Kidney capillary endothelial cell (primary cell): Measurements from ENCODE around the gene FBXW12.

Experiments
- DNase-seq: peaks from one replicate; pipeline ENCODE4 v3.0.0-alpha.2; 2018; ENCODE audit warnings: low spot score

Gene FBXW12

DNA sequence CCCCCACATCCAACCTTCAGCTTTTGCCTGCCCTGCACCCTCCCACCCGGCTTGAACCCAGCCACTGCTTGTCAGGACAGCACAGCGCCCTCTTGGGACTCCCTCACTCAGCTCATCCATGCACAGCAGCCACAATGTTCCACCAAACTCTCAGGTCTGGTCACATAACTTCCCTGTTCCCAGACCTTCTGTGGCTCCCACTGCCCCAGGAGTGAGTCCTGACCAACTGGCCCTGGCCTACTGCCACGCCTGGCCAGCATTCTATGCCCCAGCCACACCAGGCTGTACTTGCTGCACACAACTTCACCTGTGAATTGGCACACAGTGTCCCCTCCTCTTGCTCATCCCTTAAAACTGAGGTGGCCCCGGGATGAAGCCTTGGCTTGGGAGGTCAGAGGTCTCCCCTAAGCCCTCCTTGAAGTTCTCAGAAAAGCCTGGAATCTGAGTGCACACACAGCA, 36.8 kb downstream of the FBXW12 start:
- no peak for DNase-seq

DNA sequence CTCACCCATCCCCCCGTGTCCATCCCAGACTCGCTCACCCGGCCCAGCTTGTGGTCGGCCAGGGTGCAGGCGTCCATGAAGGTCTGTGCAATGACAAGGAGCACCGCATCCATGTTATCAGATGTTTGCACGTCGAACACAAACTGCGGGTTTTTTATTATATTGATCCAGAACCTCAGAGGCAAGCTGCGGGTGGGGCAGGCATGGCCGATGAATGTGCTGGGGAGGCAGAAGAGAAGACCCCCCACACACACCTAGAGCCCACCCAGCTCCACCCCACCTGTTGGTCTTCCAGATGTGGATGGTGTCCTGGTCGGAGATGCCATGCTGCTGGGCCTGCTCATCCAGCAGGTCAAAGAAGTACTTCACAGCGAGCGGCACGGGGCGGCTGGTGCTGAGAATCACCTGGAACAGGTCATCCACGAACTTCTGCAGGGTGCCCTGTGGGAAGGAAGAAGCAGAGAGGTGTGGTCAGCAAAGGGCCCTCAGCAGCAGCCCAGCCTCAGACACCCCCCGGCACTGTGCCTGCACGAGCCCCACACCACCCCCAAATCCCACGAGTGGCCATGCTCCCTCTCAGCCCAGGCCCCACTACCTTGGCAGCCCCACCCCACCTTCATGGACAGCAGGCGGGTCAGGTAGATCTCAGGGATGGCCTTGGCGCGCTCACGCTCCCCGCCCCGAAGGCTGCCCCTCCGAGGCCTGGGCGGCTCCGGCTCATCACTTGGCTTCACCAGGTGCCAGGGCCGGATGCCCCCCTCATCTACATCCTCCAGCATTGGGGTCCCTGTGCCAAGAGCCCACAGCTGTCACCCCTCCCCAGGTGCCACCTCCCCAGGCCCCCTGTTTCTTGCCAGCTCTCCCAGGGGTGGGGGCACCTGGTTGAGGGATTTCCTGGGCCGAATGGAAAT, 37.5 kb downstream of the FBXW12 start:
- DNase-seq: no peak

DNA sequence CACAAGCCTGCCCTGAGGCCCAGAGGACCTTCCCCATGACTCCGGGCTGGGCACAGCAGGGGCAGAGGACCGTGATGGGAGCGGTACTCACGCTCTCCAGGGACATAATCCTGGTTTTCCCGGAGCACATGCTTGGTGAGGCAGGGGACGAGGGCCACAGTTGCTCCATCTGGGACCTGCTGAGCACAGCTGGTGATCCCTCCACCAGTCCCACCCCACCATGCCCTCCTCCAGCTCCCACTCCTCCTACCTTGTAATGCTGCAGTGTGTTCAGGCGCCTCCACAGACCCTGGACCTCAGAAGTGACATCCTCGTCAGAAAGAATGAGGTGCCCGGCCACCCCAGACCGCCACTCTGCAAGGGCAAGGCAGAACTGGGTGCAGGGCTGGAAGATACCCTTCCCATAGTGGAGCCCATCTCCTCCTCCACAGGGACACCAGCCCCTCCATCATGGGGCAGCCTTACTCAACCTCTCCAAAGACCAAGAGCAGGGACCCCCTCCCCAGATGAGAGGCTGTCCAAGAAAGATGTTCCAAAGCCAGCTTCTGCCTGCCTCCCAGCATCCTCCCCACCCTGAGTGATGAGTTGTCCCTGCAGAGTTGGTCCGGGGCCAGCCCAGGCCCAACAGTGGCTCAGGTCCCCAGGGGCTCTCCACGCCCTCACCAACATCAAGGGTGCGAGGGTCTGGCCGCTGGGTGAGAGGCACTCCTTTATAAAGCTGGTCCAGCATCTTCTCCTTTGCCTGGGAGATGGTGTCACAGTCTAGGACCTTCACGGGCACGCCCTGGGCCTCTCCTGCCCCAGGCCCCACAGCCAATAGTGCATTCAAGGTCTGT, 38.4 kb downstream of the FBXW12 start:
- DNase-seq: no peak

DNA sequence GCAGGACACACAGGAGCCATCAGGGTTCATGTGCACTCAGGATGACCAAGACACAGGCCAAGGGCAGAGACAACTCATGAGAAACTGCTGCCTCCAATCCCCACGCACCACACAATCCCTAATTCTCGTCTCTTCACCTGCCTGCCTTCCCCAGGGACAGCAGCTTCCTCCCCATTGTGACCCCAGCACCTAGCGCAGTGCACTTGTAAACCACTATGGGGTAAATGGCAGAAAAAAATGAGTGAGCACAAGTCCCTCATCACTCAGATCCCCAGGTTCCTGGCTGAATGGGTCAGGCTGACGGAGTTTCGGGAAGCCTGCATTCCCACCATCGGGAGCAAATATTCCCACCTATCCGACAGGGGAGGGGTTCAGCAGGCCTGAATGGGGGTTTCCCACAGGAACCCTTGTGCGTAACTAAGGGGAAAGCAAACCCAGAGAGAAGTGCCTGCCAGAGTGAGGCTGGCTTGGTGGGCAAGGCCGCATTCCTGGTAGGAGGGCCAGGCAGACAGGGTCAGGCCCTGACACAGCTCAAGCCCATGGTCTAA, 39.1 kb downstream of the FBXW12 start:
- no peak for DNase-seq

DNA sequence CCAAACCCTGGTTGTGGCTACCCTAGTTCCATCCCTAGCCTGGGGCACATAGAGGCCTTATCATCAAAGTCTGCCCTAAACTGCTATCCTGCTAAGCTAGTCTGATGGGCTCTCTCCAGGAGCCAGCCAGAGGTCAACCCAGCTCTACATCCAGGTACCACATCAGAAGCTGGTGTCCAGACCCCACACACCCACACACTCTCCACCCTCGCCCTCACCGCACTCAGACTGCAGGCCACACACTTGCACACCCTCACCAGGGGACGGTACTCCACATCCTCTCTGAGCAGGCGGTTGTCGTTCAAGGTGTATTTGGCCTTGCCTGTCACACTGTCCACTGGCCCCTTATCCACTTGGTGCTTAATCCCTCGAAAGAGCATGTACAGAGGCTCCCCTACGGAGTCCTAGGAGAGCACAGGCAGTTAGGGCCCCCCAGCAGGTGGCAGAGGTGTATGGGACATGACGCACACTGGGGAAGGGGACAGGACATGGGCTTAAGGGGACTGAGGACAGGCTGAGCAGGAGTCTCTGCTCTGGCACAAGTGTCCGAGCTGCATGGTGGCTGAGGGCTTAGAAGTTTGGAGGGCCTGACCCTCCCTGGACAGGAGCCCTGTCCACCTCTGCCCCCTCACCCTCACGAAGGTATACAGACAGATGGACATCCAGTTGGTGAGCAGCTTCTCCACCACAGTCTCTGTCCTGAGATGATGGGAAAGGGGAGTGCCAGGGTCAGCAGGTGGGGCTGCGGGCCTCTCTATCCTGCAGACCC, 39.8 kb downstream of the FBXW12 start:
- no peak for DNase-seq

DNA sequence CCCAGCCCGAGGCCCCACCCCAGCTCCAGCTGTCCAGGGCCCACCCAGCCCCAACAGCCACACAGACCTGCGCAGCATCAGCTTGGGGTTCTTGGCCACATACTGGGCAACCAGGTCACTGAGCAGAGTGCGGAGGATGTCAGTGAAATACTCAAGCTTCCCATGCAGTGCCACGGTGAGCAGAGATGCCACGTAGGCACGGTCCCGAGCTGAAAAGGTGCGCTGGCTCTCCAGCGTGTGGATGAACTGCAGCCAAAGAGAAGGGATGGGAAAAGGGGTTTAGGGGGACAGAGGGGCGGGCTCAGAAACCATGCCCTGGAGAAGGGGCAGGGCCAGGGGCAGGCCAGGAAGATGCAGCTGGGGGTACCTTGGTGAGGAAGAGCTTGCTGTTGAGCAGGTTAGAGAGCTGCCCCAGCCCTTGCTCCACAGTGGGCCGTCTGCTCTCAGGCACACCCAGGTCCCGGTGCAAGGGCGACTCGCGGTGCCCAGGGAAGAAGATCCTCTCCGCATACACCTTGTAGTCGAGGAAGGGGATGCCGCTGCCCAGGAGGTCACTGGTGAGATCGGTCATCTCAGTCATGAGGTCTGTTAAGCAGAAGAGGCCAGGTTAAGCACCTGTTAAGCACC, 40.5 kb downstream of the FBXW12 start:
- DNase-seq: no peak

DNA sequence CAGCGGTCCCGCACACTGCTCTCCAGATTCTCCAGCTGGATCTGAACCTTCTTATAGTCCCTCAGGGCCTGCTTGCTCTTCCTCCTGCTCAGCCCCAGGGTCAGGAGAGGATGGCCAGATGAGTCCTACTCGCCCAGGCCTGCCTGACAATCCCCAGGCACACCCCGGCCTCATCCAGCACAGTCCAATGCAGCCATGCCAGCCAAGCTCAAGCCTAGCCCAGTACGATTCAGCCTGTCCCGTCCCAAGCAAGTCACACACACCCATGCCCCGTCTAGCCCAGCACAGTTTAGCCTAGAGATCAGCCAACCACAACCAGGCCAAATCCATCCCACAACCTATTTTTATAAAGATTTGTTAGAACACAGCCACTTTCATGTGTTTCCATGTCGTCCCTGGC, 41.1 kb downstream of the FBXW12 start:
- no peak for DNase-seq

DNA sequence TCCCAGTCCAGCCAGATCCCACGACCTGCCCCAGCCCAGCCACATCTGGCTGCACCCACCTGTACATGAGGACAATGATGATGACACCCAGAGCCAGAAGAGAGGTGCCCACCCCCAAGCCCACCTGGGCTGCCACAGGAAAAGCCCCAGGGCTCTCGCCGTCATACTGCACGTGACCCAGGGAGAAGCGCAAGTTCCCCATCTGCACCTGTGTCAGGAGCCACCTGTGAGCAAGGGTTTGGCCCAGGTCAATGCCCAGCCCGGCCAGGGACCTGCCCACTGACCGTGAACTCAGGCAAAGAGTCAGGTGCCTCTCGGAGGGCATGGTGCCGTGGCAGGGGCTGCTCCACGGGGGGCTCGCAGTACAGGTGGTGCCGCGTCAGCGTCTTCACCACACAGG, 41.6 kb downstream of the FBXW12 start:
- DNase-seq: no peak

DNA sequence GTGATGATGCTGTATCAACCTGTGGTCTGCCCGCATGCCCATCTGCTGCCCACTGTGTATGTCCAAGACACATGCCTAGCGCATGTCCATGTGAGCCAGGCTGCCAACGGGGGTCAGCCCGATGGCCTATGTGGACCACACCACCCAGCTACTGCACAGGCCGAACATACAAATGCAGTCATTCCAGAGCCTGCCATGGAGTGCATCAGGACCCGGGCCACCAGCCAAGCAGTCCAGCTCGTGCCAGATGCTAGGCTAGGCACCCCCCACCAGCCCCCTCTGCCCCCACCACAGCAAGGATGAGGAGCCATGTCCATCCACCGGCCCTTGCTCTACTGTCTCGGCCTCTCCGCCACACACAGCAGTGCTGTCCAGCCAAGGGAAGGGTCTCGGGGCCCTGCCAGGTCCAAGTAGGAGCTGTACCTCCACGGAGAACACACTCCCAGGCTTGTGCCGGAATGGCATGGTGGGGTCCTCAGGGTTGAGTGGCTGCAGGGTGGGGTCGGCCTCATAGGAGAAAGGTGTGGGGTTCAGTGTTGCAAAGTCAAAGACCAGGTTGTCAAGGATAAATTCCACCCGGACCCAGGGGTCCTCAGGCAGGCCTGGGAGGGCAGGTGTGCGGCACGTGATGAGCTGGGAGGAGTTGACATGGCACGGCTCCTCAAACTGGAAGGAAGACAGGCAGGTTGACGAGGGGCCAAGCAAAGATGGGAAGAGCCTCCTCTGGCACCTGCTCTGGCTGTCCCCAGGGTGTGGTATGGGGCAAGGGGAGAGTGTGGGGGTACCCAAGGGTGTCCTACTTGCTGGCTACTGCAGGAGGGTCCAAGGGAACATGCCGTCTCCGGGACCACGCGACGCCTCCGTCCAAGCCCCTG, 42.6 kb downstream of the FBXW12 start:
- no peak for DNase-seq

DNA sequence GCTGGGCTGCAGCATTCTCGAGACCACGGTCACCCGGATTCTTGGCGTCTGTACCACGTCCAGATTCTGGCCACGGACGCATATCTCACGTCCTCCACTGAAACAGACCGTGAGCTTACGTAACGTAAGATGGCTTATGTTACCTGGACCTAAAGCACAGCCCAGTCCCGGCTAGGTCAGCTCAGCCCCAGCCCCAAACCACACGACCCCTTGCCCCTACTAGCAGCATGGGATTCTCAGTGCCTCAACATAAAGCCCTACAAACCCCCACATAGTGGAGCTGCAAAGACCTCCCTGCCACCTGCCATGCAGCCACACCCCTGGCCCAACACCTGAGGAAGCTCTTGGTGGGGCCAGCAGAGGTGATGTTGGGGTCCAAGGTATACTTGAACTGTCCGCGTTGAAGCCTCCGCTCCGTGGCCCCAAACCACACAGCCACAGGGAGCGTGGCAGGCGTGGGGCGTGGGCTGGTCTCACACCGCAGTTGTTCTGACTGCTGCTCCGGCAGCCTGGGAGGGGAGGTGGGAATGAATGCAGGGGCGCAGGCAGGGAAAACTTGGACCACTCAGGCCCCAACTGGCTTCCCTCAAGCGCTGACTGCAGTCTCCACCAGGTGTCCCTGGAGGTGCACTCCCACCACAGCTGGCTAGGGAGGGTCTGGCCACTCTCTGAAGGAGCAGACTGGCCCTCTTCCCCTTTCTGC, 43.4 kb downstream of the FBXW12 start:
- DNase-seq: no peak

DNA sequence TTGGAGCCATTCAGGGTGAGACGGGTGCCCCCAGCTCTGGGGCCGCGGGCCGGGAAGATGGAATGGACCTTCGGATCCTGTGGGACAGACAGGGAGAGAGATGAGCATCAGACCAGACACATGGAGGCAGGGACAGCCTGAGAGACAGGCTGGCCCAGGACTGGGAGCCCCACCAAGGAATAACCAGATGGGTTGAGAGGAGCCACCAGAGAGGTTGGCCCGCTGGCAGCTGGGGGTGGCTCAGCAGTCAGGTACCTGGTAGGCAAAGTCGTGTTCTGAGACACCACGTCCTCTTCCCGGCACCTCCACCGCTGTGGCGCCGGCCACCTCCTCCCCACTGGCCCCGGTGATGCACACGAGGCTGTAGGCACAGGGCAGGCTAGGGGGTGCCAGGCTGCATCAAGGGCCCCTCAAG, 44.1 kb downstream of the FBXW12 start:
- DNase-seq: no peak

DNA sequence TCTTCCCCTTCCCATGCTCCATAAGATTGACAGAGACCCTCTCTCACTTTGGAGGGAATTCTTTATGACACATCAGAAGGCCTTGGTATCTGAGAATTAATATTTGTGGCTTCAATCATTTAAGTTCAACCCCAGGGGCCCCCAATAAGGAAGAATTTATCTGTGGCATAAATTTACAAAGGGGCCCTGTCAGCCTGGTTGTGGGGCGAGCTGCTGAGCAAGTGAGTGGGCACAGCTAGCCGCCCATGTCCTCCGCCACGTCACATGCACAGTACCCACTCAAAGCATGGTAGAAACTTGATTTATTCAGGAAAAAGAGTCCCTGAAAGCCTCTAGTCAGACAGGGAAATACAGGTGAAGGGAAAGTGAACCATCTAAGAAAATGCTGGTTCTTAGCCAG, 44.5 kb downstream of the FBXW12 start:
- no peak for DNase-seq

DNA sequence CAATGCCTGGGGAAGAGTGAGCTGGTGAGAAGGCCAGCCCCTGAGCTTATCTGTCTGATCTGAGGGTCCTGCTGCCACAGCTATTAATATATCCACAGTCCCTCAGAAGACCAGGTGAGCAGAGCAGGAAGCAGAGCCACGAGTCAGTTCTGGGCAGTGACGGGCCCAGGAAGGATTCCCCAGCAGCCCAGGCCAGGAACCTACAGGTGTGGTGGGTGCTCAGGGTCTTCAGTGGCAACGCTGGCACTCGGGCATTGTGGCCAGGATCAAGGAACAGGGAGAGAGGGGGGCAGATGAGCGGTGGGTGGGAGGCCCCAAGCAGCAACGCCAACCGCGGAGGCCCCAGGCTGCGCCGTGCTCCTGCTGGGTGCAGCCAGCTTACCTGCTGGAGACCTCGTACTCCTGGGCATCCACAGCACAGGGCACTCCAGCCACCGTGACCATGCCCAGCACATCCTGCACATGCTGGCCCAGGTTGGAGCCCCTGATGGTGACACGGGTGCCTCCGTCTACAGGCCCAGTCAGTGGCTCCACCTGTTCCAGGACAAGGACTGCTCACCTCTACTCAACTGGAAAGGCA, 45.6 kb downstream of the FBXW12 start:
- DNase-seq: no peak

DNA sequence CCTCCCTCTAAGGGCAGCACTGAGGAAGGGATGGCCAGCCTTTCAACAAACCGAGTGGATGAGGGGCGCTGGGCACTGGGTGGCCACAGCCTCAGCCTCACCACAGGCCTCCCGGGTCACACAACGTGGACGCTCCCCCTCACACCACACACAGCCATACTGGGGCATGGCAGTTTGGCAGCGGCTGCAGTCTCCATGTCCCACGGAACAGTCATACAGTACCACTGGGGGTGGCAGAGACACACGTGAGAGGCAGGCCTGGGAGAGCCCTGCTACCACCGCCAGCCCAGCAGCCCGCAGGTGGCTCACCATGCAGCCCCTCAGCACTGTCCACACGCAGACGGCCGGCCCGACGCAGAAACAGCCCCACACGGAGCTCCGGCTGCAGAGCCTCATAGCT, 46.1 kb downstream of the FBXW12 start:
- DNase-seq: no peak

DNA sequence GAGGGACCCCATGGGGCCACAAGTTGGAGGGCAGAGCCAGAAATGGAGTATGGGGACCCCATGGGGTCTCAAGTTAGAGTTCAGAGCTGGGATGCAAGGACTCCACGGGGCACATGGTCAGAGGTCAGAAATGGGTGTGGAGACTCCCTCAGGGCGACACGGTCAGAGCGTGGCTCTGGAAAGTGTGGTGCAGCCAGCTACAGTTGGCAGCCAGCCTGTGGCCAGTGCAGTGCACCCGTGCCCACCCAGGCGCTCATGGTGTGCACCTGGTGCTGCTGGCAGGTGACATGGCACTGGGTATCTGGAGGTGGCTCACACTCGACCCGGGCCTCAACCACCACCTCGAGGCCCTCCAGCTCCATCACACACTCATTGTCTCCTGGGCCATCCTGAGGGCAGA, 46.6 kb downstream of the FBXW12 start:
- no peak for DNase-seq

DNA sequence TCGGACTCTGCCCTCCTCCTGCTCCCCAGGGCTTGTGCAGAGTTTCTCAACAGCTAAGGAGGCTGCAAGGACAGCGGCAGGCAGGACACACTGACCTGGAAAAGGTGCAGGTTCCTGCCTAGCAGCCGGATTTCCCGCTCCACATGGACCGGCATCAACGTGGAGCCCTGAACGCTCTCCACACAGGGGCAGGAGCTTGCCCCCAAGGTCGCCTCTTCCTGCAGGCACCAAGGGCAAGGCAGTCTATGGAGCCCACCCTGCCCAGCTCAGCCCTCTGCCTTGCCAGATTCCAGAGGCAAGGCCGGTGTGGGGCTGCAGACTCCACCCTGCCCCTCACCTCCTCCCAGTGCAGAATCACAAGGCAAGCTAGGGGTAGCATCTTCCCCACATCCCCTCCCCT, 47.1 kb downstream of the FBXW12 start:
- DNase-seq: no peak

DNA sequence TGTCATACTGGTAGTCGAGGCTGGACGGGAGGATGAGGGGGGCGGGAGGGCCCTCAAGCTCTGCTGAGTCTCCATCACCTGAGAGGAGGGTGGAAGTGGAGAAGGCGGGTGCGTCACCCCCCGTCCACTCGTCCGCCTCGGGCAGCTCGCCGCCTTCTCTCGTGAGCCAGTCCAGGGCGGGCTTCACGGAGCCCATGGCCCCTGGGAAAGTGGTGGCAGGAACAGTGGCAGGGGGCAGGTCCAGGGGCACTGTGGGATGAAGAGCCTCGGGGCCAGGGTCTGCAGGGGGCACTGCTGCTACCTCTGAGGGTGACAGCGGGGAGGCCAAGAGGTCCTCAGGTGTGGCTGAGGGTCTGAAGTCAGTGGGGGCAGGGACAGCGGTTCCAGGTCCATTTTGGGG, 47.6 kb downstream of the FBXW12 start:
- no peak for DNase-seq

DNA sequence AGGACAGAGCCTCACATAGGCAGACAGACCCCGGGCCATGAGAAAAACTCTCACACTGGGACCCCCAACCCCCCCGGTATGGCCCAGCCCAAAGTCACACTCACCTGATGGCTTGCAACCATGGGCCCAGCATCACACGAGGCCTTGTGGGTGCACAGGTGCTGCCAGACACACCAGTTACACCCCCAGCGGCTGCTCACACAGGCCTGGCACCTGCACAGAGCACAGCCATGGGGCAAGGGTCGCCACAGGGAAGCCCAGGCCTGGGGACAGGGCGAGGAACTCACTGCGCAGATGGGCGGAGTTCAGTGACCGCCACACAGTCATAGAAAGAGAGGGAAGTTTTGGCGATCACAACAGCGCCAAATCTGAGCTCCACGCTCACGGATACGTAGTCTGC, 48.5 kb downstream of the FBXW12 start:
- no peak for DNase-seq

DNA sequence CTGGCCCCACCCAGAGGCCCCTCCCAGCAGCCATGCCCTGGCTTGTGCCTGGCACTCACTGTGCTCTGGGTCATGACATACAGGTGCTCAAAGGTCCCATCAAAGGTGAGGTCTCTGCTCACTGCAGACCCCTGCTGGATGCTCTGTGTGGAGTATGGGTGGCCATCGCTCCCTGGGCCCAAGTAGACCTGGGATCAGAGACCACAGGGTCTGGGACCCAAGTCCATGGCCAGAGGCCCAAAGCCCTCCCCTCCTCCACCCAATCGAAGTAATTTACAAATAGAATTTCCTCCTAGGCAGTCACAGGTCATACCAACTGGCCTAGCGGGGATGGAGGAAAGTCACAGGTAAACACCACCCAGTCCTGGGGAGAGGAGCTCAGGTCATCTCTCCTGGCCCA, 50.3 kb downstream of the FBXW12 start:
- no peak for DNase-seq

DNA sequence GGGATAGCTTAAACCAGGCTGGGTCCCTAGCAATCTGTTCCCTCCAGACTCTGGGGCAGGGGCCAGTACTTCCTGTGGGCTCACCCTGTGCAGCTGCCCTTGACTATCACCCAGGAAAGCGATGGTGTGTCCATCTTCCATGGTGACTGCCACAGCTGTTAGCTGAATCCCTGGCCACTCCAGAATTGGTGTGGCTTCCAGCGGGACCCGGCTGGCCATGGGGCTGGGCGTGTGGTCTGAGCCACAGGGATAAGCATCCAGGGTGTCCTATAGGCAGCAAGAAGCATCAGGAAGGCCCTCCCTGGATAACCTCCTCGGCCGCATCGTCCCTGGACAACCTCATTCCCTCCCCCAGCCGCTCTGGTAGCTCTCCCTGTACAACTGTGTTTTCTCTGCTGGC, 50.7 kb downstream of the FBXW12 start:
- DNase-seq: no peak
